ENCODE measurements around the gene DNAJB9.

DNA sequence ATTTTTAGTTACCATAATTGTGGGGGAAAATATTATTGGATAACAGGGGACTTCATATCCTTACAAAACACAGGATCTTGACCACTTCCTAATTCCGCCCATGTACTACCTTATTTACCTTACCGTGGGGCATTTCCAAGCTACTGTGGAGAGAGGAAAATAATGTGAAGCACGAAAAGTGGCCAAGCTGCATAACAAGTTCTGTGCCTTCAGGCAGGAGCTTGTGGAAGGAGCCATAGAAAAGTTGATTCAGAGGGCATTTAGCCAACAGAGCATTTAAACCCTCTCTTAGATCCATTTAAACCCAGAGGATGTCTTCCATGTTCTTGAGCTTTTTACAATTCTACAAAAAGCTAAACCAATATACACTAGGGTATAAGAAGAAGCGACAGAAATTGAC lies 41.6 kb downstream of the DNAJB9 start:
- TF ChIP-seq, protein P1, sequence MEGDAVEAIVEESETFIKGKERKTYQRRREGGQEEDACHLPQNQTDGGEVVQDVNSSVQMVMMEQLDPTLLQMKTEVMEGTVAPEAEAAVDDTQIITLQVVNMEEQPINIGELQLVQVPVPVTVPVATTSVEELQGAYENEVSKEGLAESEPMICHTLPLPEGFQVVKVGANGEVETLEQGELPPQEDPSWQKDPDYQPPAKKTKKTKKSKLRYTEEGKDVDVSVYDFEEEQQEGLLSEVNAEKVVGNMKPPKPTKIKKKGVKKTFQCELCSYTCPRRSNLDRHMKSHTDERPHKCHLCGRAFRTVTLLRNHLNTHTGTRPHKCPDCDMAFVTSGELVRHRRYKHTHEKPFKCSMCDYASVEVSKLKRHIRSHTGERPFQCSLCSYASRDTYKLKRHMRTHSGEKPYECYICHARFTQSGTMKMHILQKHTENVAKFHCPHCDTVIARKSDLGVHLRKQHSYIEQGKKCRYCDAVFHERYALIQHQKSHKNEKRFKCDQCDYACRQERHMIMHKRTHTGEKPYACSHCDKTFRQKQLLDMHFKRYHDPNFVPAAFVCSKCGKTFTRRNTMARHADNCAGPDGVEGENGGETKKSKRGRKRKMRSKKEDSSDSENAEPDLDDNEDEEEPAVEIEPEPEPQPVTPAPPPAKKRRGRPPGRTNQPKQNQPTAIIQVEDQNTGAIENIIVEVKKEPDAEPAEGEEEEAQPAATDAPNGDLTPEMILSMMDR (conservative IDR thresholded peaks at IDR 0.05) = no peak
- no peak for TF ChIP-seq ZFX (IDR thresholded peaks at IDR 0.05)

Data from C4-2B (cell line).